ENCODE data around the gene GLB1L3.
"Not testable (repeated sequence)": the region's sequence is repeated elsewhere in the genome, so short reads cannot be mapped to it uniquely, and the experiment has no call there.

The GLB1L3 gene

DNA sequence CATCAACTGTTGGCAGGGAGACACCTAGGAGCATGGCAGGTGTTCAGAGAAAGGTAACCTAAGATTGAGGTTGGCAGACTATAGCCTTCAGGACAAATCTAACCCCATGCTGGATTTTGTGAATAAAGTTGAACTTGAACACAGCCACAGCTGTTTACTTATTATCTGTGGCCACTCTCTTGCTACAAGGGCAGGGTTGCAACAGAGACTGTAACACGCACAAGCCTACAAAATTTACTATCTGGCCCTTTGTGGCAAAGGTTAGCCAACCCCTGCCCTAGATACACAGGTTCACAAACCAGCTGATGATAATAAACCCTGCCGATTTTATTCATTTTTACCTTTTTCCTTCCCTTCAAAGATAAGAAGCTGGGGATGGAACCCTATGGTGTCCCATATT is 25.5 kb upstream of the GLB1L3 start:
- Histone ChIP-seq H3K27ac (ENCODE audit: low read length) (no peak overlapping the region), H3K4me3 (ENCODE audit: low read length in 2 of 2) (no peak overlapping the region), H3K36me3 (ENCODE audit: control insufficient read depth in 2 of 2, insufficient read depth in 2 of 2, low read length in 2 of 2) (peaks cover 49% of the 10 kb centered on the region in 2 donors), H3K9me3 (ENCODE audit: control insufficient read depth in 2 of 2, low read length in 2 of 2) (no peaks in the 10 kb centered on the region), H3K4me1 (ENCODE audit: control insufficient read depth, insufficient read depth, low read length) (peaks cover 6% of the 10 kb centered on the region), H3K9ac (ENCODE audit: low read length in 2 of 2) (no peak overlapping the region), H3K27me3 (ENCODE audit: control insufficient read depth in 1 of 2, insufficient read depth in 2 of 2, low read length in 2 of 2) (no peaks in the 10 kb centered on the region)

GRCh38 chr11:134252346-134253187 is 23.6 kb upstream of the GLB1L3 start:
- Histone ChIP-seq H3K9ac (ENCODE audit: low read length in 2 of 2) (peak overlapping the region; percentile 60 to 83), H3K9me3 (ENCODE audit: control insufficient read depth in 2 of 2, low read length in 2 of 2) (no peaks in the 10 kb centered on the region), H3K36me3 (ENCODE audit: control insufficient read depth in 2 of 2, insufficient read depth in 2 of 2, low read length in 2 of 2) (peaks cover 35 to 36% of the 10 kb centered on the region in 2 donors), H3K27ac (ENCODE audit: low read length) (peak overlapping the region; percentile 75), H3K27me3 (ENCODE audit: control insufficient read depth in 1 of 2, insufficient read depth in 2 of 2, low read length in 2 of 2) (no peaks in the 10 kb centered on the region), H3K4me1 (ENCODE audit: control insufficient read depth, insufficient read depth, low read length) (peaks cover 6% of the 10 kb centered on the region), H3K4me3 (ENCODE audit: low read length in 2 of 2) (peak overlapping the region; percentile 89 to 99)

DNA sequence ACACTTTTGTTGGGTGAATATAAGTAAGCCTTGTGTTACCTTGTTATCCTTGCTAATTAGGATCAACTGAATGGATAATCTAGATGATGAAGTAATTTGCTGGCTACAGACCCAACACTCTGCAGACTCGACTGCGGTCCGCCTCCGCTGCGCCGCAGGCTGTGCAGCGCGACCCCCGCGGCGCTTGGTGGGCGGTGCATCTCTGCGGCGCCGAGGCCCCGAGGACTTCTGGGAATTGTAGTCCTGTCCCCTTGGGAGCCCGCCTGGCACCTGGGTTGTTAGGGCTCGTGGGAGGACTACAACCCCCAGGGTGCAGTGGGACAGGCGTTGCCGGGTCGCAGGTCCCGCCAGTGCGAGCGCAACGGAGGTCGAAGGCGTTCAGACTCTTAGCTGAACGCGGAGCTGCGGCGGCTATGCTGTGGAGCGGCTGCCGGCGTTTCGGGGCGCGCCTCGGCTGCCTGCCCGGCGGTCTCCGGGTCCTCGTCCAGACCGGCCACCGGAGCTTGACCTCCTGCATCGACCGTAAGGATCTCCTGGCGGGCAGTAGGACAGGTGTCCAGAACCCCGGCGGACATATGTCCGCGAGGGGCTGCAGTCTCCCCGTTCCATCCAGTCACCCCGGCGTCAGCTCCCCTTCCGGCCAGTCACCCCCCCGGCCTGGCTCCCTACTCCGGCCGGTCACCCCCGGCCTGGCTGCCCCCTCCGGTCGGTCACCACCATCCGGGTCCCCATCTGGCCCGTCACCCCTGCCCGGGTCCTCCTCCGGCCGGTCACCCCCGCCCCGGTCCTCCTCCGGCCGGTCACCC is 22.8 kb upstream of the GLB1L3 start, which contains the start of the genes ACAD8 and THYN1:
ACAD8 (plus strand) TSS at position 381 of the 806 bp plus-strand sequence; CDS start at position 414, 33 bp downstream.
THYN1 (minus strand) TSS at position 165 of the 806 bp plus-strand sequence. CDS start 470 bp downstream, outside the sequence.
- Histone ChIP-seq H3K4me3 (ENCODE audit: low read length in 2 of 2) (peak within 1 kb of the TSS; percentile 89 to 99), H3K27me3 (ENCODE audit: control insufficient read depth in 1 of 2, insufficient read depth in 2 of 2, low read length in 2 of 2) (no peaks in the 10 kb centered on the region), H3K27ac (ENCODE audit: low read length) (peak within 1 kb of the TSS; percentile 75), H3K9me3 (ENCODE audit: control insufficient read depth in 2 of 2, low read length in 2 of 2) (no peaks in the 10 kb centered on the region), H3K4me1 (ENCODE audit: control insufficient read depth, insufficient read depth, low read length) (peaks cover 6% of the 10 kb centered on the region), H3K36me3 (ENCODE audit: control insufficient read depth in 2 of 2, insufficient read depth in 2 of 2, low read length in 2 of 2) (peaks cover 28 to 30% of the 10 kb centered on the region in 2 donors), H3K9ac (ENCODE audit: low read length in 2 of 2) (peak within 1 kb of the TSS; percentile 63 to 83)

DNA sequence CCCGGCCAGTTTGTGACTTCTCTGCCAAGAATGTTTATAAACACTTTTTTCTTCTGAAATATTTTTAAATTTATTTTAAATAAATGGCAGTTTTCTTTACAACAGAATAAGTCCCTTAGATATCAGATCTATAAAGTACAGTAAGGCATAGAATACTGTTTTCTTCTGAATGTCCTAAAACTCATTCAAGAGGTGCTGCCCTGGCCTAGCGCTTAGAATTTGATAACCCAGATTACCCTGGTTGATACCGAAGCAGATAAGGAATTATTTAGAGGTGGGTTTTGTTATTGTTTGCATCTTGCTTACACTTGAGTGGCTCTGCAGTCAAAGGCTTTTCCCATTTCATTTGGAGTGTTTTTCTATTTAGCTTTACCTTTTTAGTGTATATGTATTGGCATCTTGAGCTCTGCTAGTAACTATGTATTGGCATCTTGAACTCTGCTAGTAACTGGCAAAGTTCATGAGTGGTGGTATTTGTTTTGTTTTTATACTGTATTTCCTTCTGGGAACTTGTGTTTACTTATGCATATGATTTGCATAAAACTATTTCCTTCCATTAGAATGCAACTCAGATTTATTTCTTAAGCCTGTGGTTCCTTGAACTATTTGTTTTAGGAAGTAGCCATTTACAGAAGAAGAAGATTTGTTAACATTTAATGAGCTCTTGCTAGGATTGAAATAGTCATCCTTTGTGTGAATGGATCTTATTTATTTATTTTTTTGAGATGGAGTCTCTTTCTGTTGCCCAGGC is 21.6 kb upstream of the GLB1L3 start:
- Histone ChIP-seq H3K27me3 (ENCODE audit: control insufficient read depth in 1 of 2, insufficient read depth in 2 of 2, low read length in 2 of 2) (no peaks in the 10 kb centered on the region), H3K27ac (ENCODE audit: low read length) (no peak overlapping the region), H3K4me3 (ENCODE audit: low read length in 2 of 2) (peak overlapping the region; percentile 89 to 99), H3K9ac (ENCODE audit: low read length in 2 of 2) (peak overlapping the region in 1 of 2 donors; percentile 7), H3K9me3 (ENCODE audit: control insufficient read depth in 2 of 2, low read length in 2 of 2) (no peaks in the 10 kb centered on the region), H3K4me1 (ENCODE audit: control insufficient read depth, insufficient read depth, low read length) (peaks cover 6% of the 10 kb centered on the region), H3K36me3 (ENCODE audit: control insufficient read depth in 2 of 2, insufficient read depth in 2 of 2, low read length in 2 of 2) (peaks cover 27 to 31% of the 10 kb centered on the region in 2 donors)

DNA sequence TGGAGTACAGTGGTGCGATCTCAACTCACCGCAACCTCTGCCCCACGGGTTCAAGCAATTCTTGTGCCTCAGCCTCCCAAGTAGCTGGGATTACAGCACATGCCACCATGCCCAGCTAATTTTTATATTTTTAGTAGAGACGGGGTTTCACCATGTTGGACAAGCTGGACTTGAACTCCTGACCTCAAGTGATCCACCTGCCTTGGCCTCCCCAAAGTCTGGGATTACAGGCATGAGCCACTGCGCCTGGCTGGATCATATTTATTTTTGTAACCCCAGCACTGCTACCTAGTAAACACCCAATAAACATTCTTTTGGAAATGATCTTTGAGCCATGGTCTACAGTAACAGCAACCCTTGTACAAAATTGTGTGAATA is 21.0 kb upstream of the GLB1L3 start:
- H3K4me3 ChIP-seq (ENCODE audit: low read length in 2 of 2); H3K27me3 ChIP-seq (ENCODE audit: control insufficient read depth in 1 of 2, insufficient read depth in 2 of 2, low read length in 2 of 2); H3K9ac ChIP-seq (ENCODE audit: low read length in 2 of 2); H3K27ac ChIP-seq (ENCODE audit: low read length); H3K4me1 ChIP-seq (ENCODE audit: control insufficient read depth, insufficient read depth, low read length); H3K9me3 ChIP-seq (ENCODE audit: control insufficient read depth in 2 of 2, low read length in 2 of 2): not testable (repeated sequence)
- peaks cover 27 to 31% of the 10 kb centered on the region in 2 donors for H3K36me3 ChIP-seq (ENCODE audit: control insufficient read depth in 2 of 2, insufficient read depth in 2 of 2, low read length in 2 of 2)

DNA sequence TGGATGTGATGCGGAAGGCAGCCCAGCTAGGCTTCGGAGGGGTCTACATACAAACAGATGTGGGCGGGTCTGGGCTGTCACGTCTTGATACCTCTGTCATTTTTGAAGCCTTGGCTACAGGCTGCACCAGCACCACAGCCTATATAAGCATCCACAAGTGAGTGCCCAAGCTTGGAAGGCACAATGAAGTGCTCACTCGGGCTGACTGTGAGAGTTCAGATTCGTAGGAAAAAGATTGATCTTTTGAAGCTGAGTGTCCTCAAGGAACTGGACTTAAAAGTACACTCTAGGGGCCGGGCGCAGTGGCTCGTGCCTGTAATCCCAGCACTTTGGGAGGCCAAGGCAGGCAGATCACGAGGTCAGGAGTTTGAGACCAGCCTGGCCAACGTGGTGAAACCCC is 19.1 kb upstream of the GLB1L3 start:
- no peaks in the 10 kb centered on the region for H3K9me3 ChIP-seq (ENCODE audit: control insufficient read depth in 2 of 2, low read length in 2 of 2)
- H3K27me3 ChIP-seq (ENCODE audit: control insufficient read depth in 1 of 2, insufficient read depth in 2 of 2, low read length in 2 of 2), result no peaks in the 10 kb centered on the region
- peaks cover 35 to 40% of the 10 kb centered on the region in 2 donors for H3K36me3 ChIP-seq (ENCODE audit: control insufficient read depth in 2 of 2, insufficient read depth in 2 of 2, low read length in 2 of 2)
- no peak overlapping the region for H3K9ac ChIP-seq (ENCODE audit: low read length in 2 of 2)
- no peak overlapping the region for H3K27ac ChIP-seq (ENCODE audit: low read length)
- H3K4me1 ChIP-seq (ENCODE audit: control insufficient read depth, insufficient read depth, low read length), result peaks cover 1% of the 10 kb centered on the region
- no peak overlapping the region for H3K4me3 ChIP-seq (ENCODE audit: low read length in 2 of 2)

- Histone ChIP-seq H3K36me3 (ENCODE audit: control insufficient read depth in 2 of 2, insufficient read depth in 2 of 2, low read length in 2 of 2) (peaks cover 44 to 51% of the 10 kb centered on the region in 2 donors), H3K9ac (ENCODE audit: low read length in 2 of 2) (no peak overlapping the region), H3K4me1 (ENCODE audit: control insufficient read depth, insufficient read depth, low read length) (no peaks in the 10 kb centered on the region), H3K4me3 (ENCODE audit: low read length in 2 of 2) (no peak overlapping the region), H3K27ac (ENCODE audit: low read length) (no peak overlapping the region), H3K27me3 (ENCODE audit: control insufficient read depth in 1 of 2, insufficient read depth in 2 of 2, low read length in 2 of 2) (no peaks in the 10 kb centered on the region), H3K9me3 (ENCODE audit: control insufficient read depth in 2 of 2, low read length in 2 of 2) (no peaks in the 10 kb centered on the region)
Observed at GRCh38 chr11:134258577-134258976, 17.6 kb upstream of the GLB1L3 start.

GRCh38 chr11:134260503-134260902 is 15.7 kb upstream of the GLB1L3 start:
- Histone ChIP-seq H3K4me1 (ENCODE audit: control insufficient read depth, insufficient read depth, low read length) (no peaks in the 10 kb centered on the region), H3K27ac (ENCODE audit: low read length) (no peak overlapping the region), H3K4me3 (ENCODE audit: low read length in 2 of 2) (no peak overlapping the region)

DNA sequence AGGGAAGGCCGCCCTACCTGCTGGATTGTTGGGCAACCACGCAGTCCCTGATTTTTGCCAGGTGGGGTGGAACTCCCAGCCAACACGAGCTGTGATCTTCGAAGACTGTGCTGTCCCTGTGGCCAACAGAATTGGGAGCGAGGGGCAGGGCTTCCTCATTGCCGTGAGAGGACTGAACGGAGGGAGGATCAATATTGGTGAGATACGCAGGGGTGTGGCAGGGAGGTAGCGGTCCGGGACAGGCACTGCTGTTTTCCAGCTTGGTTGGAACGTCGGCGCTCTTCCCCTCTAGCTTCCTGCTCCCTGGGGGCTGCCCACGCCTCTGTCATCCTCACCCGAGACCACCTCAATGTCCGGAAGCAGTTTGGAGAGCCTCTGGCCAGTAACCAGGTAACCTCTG is 15.2 kb upstream of the GLB1L3 start:
- no peaks in the 10 kb centered on the region for H3K9me3 ChIP-seq (ENCODE audit: control insufficient read depth in 2 of 2, low read length in 2 of 2)
- peaks cover 51% of the 10 kb centered on the region in 2 donors for H3K36me3 ChIP-seq (ENCODE audit: control insufficient read depth in 2 of 2, insufficient read depth in 2 of 2, low read length in 2 of 2)
- H3K4me3 ChIP-seq (ENCODE audit: low read length in 2 of 2), result no peak overlapping the region
- no peaks in the 10 kb centered on the region for H3K27me3 ChIP-seq (ENCODE audit: control insufficient read depth in 1 of 2, insufficient read depth in 2 of 2, low read length in 2 of 2)
- H3K9ac ChIP-seq (ENCODE audit: low read length in 2 of 2), result no peak overlapping the region
- no peak overlapping the region for H3K27ac ChIP-seq (ENCODE audit: low read length)
- no peaks in the 10 kb centered on the region for H3K4me1 ChIP-seq (ENCODE audit: control insufficient read depth, insufficient read depth, low read length)

More at GRCh38 chr11:134260503-134260902, 15.7 kb upstream of the GLB1L3 start:
- Histone ChIP-seq H3K27me3 (ENCODE audit: control insufficient read depth in 1 of 2, insufficient read depth in 2 of 2, low read length in 2 of 2) (no peaks in the 10 kb centered on the region), H3K9me3 (ENCODE audit: control insufficient read depth in 2 of 2, low read length in 2 of 2) (no peaks in the 10 kb centered on the region), H3K36me3 (ENCODE audit: control insufficient read depth in 2 of 2, insufficient read depth in 2 of 2, low read length in 2 of 2) (peaks cover 51% of the 10 kb centered on the region in 2 donors), H3K9ac (ENCODE audit: low read length in 2 of 2) (no peak overlapping the region)
